Heart right ventricle (tissue), 16 donors: Measurements from ENCODE around the gene KCNMB3. TPM values are rescaled to one million over a fixed set of nuclear protein-coding genes. Genes with fewer than 3 reads are reported as not detected.
"Not testable (repeated sequence)": the region's sequence is repeated elsewhere in the genome, so short reads cannot be mapped to it uniquely, and the experiment has no call there.

Source experiments
- ATAC-seq, 8 donors: fragments of 200-7000 bp; cut with Tn5 transposase; one replicate each; pipeline ENCODE4 v1.9.1; 2020; ENCODE audit warnings: mild to moderate bottlenecking in 8 of 8, moderate library complexity in 8 of 8, moderate number of reproducible peaks in 1 of 8
- DNase-seq, 2 donors: peaks; one replicate each; pipeline ENCODE4 v3.0.0-alpha.2; 2020
- H3K27ac ChIP-seq, 10 donors: fragments of 200-600 bp; sonication (generic) in 2 of 10; one replicate each; pipeline versions ENCODE4 v1.5.0 to v1.8.0; 2020 to 2022; ENCODE audit warnings: mild to moderate bottlenecking in 3 of 10
- H3K27me3 ChIP-seq, 7 donors: fragments of 200-600 bp; one replicate each; pipeline ENCODE4 v1.8.0; 2021 to 2022; ENCODE audit warnings: mild to moderate bottlenecking in 2 of 7
- H3K36me3 ChIP-seq, 9 donors: fragments of 200-600 bp; sonication (generic) in 1 of 9; one replicate each; pipeline versions ENCODE4 v1.5.0 to v1.8.0; 2020 to 2022; ENCODE audit warnings: mild to moderate bottlenecking in 2 of 9
- H3K4me1 ChIP-seq, 9 donors: fragments of 200-600 bp; sonication (generic) in 1 of 9; one replicate each; pipeline versions ENCODE4 v1.5.0 to v1.8.0; 2020 to 2022; ENCODE audit warnings: mild to moderate bottlenecking in 4 of 9
- H3K4me3 ChIP-seq, 10 donors: fragments of 200-600 bp; sonication (generic) in 2 of 10; one replicate each; pipeline versions ENCODE4 v1.5.0 to v1.8.0; 2020 to 2022; ENCODE audit warnings: mild to moderate bottlenecking in 7 of 10, moderate library complexity in 2 of 10
- H3K9me3 ChIP-seq, 11 donors: fragments of 200-600 bp in 10 of 11; sonication (generic) in 2 of 11; one replicate each; pipeline versions ENCODE4 v1.5.0 to v1.8.0; 2013 to 2022; ENCODE audit warnings: mild to moderate bottlenecking in 2 of 11, control low read depth in 1 of 11, moderate library complexity in 1 of 11
- WGBS, 2 donors: extraction: QIAGEN DNeasy Blood & Tissue Kit; methylation state at CpG; one replicate each; pipeline ENCODE4 v1.1.7; 2013; ENCODE audit warnings: inconsistent platforms in 1 of 2; 5-methylcytosine and 5-hydroxymethylcytosine counted together
- intact Hi-C, 10 donors: fragments of 100-400 bp; cut with DNase I; formaldehyde crosslinking; loops; one replicate each; pipeline versions ENCODE4 v1.11.1 to v1.14.2; 2022
- polyA plus RNA-seq, 2 donors: library from polyadenylated mRNA; stranded (reverse); fragments of 200-250 nt; gene quantifications; one replicate each; pipeline ENCODE4 v1.2.3, GENCODE V29; 2013
- total RNA-seq, 10 donors: library from RNA; stranded (reverse); fragmentation: NEBNext Ultra II Directional in 3 of 10; extraction: Animal tissue kit (Norgen Biotek cat#: 25700) in 3 of 10; gene quantifications; one replicate each; pipeline versions ENCODE4 v1.2.1 to v1.2.4, GENCODE V29; 2021 to 2023
- TF ChIP-seq, protein P1 (sequence below), 9 donors: fragments of 200-600 bp; sonication (generic) in 2 of 9; IDR thresholded peaks; one replicate each; pipeline versions ENCODE4 v1.5.0 to v1.8.0; 2021 to 2022; ENCODE audit warnings: antibody characterized with exemption in 9 of 9, mild to moderate bottlenecking in 5 of 9, moderate library complexity in 1 of 9
- donor health status: Arrhythmogenic right ventricular cardiomyopathy.
- donor health status: ischemic (EF 13 %, LVEDD 7.1; RV severe dilation, severe dysfunction).
- donor health status: healthy with polysubstance abuse.
- donor health status: DM: no; HTN: yes; CAD: no.
- donor health status: DM: no; HTN: no; CAD: no.
- donor health status: ischemic (EF 25% LVEDD 6.9; RV normal size, moderate dysfunction).
- donor health status: ischemic (EF 25% LVEDD 5.7; RV mildly dilated, moderate dysfunction).
- donor health status: healthy.
- donor health status: DM: yes; HTN: yes; CAD: no.
- donor health status: Ischemic cardiomyopathy.
- donor health status: ischemic (EF 35%, LVEDD 5.7; RV mildly dilated, moderate dysfunction).
- donor health status: nonischemic (EF 11% LVEDD 7.7; RV severe dilation, severe dysfunction).
- donor health status: DM: yes; HTN: yes; CAD: no.
- donor health status: PGD.
- donor health status: ischemic (EF 29% LVEDD 5.4; RV normal size, mild dysfunction).
- donor health status: nonischemic (EF 23%, LVEDD 6.1; RV moderate dilation, normal function).

KCNMB3 gene
- total and polyA plus RNA-seq, 12 donors: 0.49 to 4.0 (median 0.95) TPM

DNA sequence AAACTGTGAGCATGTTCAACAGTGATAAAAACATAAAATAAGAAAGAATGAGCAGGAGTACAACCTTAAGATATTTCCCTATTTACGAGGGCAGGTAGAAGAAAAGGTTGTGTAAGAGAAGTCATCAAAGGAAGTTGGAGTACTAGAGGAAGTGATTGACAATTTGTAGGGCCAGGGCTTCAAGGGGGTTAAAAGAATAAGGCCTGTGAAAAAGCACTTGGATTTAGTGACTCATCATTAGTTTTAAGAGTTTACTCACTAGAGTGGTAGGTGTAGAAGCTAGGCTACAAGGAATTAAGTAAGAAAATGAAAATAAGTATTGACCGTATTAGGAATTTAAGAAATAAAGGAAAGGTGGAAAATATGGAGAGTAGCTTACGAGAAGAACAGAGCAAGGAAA, 23.6 kb downstream of the KCNMB3 start:
- ATAC-seq: no peak
- no peak overlapping the region for H3K4me3 ChIP-seq
- H3K4me1 ChIP-seq: peaks cover 0 to 14% (median 0%) of the 10 kb centered on the region in 9 donors
- DNase-seq: no peak
- H3K36me3 ChIP-seq: peaks cover 0 to 100% (median 27%) of the 10 kb centered on the region in 9 donors
- no peaks in the 10 kb centered on the region for H3K9me3 ChIP-seq
- H3K27me3 ChIP-seq: no peaks in the 10 kb centered on the region
- TF ChIP-seq, protein P1, sequence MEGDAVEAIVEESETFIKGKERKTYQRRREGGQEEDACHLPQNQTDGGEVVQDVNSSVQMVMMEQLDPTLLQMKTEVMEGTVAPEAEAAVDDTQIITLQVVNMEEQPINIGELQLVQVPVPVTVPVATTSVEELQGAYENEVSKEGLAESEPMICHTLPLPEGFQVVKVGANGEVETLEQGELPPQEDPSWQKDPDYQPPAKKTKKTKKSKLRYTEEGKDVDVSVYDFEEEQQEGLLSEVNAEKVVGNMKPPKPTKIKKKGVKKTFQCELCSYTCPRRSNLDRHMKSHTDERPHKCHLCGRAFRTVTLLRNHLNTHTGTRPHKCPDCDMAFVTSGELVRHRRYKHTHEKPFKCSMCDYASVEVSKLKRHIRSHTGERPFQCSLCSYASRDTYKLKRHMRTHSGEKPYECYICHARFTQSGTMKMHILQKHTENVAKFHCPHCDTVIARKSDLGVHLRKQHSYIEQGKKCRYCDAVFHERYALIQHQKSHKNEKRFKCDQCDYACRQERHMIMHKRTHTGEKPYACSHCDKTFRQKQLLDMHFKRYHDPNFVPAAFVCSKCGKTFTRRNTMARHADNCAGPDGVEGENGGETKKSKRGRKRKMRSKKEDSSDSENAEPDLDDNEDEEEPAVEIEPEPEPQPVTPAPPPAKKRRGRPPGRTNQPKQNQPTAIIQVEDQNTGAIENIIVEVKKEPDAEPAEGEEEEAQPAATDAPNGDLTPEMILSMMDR (IDR thresholded peaks at IDR 0.05): no peak
- intact Hi-C loops: no loop called here
- WGBS, 2 donors: 93 to 97% methylated on average over 3 of the region's 3 CpGs
- no peak overlapping the region for H3K27ac ChIP-seq

DNA sequence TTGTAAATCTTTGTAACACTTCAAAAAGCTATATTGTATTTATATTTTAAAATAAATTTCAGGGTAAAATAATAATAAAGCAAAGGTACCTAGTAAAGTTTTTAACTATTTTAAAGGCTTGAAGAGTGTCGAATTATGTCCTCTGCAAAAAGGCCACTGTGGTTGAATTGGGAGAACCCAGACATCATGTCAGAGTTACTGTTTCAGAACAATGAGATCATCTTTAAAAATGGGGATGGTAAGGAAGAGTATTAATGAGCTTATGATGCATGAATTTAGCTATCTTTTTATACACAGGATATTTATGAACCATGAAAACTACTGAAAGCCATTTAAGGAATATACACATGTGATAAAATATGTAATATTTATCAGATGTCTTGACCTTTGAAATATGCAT, 26.3 kb downstream of the KCNMB3 start:
- no peaks in the 10 kb centered on the region for H3K9me3 ChIP-seq
- peaks cover 0 to 14% (median 0%) of the 10 kb centered on the region in 9 donors for H3K4me1 ChIP-seq
- intact Hi-C loops: no loop called here
- TF ChIP-seq, protein P1 (IDR thresholded peaks at IDR 0.05): no peak
- H3K27ac ChIP-seq: peak overlapping the region in 3 of 10 donors; percentile 11 to 47 (median 22)
- H3K4me3 ChIP-seq: no peak overlapping the region
- peak in 3 of 8 donors; percentile 52 to 90 (median 78) for ATAC-seq
- no peak for DNase-seq
- H3K27me3 ChIP-seq: no peaks in the 10 kb centered on the region
- peaks cover 0 to 99% (median 10%) of the 10 kb centered on the region in 9 donors for H3K36me3 ChIP-seq
- 84 to 91% methylated on average over 1 of the region's 1 CpG for WGBS, 2 donors

DNA sequence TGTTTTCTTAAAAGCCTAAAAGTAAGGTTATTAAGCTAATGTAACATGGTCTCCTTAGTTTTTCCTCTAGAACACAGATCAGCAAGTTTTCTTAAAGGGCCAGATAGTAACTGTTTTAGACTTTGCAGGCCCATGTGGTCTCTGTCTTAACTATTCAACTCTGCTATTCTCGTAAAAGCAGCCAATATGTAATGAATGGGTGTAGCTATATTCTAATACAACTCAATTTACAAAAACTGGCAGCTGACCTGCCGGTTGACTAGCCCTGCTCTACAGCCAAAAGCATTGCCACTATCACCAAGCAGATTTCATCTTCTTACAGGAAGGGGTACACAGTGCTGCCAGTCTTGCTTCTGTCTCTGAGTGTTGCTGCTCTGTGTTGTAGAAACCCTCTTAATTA, 27.4 kb downstream of the KCNMB3 start:
- Histone ChIP-seq H3K4me1 (peaks cover 0 to 14% (median 0%) of the 10 kb centered on the region in 9 donors), H3K27ac (peak overlapping the region in 4 of 10 donors; percentile 8 to 41 (median 20)), H3K9me3 (no peaks in the 10 kb centered on the region), H3K27me3 (no peaks in the 10 kb centered on the region), H3K36me3 (peaks cover 0 to 99% (median 10%) of the 10 kb centered on the region in 9 donors), H3K4me3 (no peak overlapping the region)
- TF ChIP-seq, protein P1 (IDR thresholded peaks at IDR 0.05): no peak
- 80 to 87% methylated on average over 2 of the region's 2 CpGs for WGBS, 2 donors
- peak in 4 of 8 donors; percentile 27 to 61 (median 34) for ATAC-seq
- no peak for DNase-seq
- intact Hi-C loops: no loop called here

DNA sequence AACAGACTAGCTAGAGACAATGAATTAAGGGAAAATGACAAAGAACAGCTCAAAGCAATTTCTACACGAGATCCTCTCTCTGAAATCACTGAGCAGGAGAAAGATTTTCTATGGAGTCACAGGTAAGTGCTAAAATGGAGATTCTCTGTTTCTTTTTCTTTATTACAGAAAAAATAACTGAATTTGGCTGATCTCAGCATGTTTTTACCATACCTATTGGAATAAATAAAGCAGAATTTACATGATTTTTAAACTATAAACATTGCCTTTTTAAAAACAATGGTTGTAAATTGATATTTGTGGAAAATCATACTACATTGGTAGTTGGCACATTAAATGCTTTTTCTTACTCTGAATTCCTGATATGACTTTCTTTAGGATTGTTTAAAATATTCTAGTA, 32.7 kb downstream of the KCNMB3 start:
- DNase-seq, H3K4me3 ChIP-seq, H3K27ac ChIP-seq, ATAC-seq, intact Hi-C loops, H3K9me3 ChIP-seq, H3K4me1 ChIP-seq, H3K27me3 ChIP-seq: not testable (repeated sequence)
- H3K36me3 ChIP-seq: peaks cover 0 to 93% (median 9%) of the 10 kb centered on the region in 9 donors
- 90 to 94% methylated on average over 1 of the region's 1 CpG for WGBS, 2 donors

DNA sequence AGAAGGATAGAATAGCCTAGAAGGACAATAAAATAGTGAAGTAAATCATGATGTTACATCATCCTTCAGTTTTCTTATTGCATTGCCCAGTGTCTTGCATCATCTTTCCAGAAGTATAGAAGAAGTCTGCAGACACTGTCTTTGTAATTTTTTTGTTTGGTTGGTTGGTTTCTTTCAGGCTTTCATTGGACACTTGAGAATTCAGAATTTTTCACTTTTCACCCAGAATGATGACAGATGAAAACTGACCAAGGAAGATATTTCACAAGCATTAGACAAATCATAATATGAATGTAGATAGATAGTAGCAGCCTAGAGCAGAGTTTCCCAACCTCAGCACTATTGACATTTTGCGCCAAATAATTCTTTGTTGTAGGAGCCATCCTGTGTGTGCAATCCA, 35.4 kb downstream of the KCNMB3 start:
- DNase-seq, H3K27me3 ChIP-seq, intact Hi-C loops, H3K9me3 ChIP-seq, H3K4me3 ChIP-seq, ATAC-seq, H3K4me1 ChIP-seq, H3K27ac ChIP-seq: not testable (repeated sequence)
- peaks cover 0 to 94% (median 18%) of the 10 kb centered on the region in 9 donors for H3K36me3 ChIP-seq
- WGBS, 2 donors: 86 to 100% methylated on average over 1 of the region's 1 CpG
